ENCODE measurements around the gene GPATCH2L. TPM values are rescaled to one million over a fixed set of nuclear protein-coding genes. Genes with fewer than 3 reads are reported as not detected.

Gene GPATCH2L
- total RNA-seq, 1 donor from 2014 or later = 58.7 TPM

DNA sequence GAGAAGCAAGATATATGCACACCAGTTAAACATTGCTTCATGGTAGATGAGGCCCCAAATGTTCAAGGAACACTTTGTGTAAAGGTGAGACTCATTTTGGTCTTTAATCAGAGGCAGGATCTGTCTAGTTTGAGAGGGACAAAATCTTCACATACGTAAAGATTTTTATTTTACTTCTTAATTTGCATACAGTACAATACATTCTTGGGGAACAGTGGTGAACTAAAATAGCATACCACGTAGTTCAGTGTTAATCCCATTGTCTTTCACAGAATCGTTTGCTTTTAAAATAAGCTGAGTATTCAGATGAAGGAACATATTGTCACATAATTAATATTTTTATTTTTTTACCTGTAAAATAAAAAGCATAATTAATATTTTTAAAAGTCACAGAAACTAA, 43.3 kb downstream of the GPATCH2L start:
- no peak for DNase-seq (ENCODE audit: extremely low read depth, low read depth, low spot score)

DNA sequence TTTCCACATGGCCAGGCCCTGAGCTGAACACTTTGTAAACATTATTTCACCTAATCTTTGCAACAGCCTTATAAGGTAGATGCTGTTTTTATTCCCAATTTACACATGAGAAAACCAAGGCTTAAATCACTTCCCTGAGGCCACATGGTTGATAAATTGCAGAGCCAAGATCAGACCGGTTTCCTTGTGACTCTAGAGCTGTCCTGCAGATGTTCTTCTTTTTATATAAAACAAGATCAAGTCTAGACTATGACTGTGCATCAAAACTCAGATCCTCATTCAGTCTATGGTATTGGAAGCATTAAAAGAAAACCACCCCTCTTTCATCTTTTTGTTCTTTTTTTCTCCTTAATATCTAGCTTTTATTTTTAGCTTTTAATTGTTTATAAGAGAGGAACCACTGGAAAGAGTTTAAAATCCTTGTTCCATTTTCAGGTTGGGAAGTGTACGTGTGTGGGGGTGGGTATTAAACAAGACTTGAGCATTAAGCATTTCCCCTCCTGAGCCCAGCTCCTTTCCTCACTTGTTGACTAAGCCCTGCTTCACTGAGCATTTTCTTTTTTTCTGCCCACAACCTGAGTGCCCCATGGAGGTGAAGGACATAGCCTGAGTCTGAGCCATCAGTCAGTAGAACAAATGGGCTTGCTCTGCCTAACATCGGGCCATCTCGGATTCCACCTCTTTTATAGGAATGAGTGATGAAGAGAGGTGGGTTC, 45.4 kb downstream of the GPATCH2L start:
- no peak for DNase-seq (ENCODE audit: extremely low read depth, low read depth, low spot score)

DNA sequence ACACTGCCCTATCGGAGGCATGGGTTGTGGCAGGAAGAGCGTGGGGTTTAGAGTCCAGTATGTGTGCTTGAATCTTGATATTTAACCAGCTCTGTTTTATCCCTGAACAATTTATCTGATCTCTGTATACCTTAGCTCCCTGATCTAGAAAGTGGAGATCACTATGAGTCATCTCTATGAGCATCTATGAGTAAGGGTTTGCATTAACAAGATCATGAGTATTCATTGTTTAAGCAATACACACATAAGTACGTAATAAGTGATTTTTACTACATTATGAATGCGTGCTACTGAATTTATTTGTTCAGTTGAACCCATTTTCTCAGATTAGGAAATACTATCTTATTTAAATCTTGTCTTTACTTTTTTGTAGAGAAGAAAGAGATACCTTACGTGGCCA, 49.4 kb downstream of the GPATCH2L start:
- no peak for DNase-seq (ENCODE audit: extremely low read depth, low read depth, low spot score)

DNA sequence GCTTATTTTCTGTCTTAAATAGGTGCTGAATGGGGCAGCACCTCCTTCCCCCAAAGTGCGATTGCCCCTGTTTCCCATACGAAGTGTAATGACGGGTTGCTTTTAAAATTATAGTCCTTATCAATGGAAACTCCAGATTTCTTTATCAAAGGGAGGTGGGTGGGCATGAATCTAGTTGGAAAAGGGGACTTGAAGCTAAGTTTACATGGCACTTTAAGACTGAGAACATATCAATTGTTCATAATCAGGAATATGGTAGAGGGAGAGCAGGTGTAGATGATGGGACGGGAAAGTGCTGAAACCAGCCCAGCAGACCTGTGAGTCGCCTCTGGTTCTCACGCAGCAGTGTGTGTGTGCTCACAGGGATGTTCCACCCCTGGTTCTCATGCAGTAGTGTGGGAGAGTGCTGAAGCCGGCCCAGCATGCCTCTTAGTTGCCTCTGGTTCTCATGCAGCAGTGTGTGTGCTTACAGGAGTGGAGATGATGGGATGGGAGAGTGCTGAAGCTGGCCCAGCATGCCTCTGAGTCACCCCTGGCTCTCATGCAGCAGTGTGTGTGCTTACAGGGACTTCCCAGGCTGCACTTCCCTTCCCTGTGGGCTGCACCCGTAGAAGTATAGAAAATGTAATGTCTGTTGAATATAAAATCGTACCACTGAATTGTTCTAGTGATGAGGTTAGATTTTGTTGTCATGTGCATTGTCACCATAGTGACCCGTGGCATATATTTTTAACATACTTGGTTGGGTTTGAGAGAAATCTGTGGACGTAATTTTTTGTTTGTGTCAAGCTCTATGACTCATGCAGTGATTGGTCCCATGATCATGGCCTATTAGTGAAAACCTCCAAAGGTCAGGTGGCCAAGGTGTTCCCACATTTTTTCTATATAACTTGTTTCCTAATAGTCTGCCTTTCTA, 51.6 kb downstream of the GPATCH2L start:
- no peak for DNase-seq (ENCODE audit: extremely low read depth, low read depth, low spot score)

DNA sequence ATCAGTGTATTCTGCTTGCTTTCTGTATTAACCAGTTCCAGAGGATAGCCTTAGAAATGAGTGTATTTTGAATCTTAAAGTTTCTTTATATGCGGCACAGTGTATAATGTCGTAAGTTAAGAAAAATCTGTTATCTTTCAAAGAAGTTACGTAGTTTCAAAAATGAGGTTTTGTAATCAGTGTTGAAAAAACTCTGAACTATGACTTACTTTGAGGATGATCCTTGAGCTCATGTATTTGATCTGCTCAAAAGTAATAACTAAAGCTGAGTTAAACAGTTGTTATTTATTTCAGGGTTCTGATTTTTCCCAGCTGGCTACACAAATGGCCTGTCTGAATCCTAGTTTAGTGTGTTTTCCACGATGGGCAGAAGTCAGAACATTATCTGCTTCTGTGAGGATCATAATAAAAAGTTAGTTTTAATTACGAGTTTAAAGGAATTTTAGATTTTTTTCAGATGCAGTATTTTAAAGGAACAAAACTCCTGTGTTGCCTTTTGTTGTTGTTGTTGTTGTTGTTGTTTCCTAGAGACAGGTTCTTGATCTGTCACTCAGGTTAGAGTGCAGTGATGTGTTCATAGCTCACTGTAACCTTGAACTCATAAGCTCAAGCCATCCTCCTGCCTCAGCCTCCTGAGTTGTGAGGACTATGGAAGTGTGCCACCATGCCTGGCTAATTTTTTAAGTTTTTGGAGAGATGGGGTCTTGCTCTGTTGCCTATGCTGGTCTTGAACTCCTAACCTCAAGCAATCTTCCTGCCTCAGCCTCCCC, 52.9 kb downstream of the GPATCH2L start:
- no peak for DNase-seq (ENCODE audit: extremely low read depth, low read depth, low spot score)

DNA sequence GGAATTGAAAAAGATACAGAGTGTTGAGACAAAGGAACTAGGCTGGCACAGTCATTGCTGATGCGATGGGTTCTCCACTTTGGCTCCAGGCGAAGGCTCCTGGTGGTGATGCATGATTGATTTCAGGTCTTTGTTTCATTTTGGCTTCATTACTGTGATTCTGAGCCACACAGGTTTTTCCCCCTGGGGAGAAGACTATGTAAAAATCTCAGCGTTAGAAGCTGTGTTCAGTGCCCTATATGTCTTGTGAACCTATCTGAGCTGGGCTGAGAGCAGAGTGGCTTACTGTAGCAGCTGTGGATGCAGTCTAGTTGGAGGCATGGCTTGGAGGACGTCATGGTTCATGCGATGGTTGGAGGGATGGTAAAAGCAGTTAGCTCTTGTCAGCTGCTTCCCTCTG, 54.0 kb downstream of the GPATCH2L start:
- DNase-seq (ENCODE audit: extremely low read depth, low read depth, low spot score) = no peak

DNA sequence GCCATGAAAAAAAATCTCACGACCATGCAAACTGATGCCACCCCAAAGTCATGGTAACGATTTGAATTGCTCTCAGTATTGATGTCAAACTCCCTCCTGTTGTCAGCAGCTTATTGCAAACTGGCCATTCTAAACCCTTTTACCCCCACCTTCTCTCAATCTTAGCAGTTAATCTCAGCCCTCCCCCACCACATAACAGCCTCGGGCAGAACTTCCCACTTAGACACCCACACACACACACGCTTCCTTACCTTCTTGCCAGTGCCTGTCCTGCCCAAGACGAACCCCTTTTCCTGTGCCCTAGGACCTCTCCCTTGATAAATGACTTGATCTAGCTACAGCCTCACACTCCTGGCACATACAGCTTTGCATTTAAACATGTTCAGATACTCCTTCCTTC, 56.6 kb downstream of the GPATCH2L start:
- DNase-seq (ENCODE audit: extremely low read depth, low read depth, low spot score) = no peak

DNA sequence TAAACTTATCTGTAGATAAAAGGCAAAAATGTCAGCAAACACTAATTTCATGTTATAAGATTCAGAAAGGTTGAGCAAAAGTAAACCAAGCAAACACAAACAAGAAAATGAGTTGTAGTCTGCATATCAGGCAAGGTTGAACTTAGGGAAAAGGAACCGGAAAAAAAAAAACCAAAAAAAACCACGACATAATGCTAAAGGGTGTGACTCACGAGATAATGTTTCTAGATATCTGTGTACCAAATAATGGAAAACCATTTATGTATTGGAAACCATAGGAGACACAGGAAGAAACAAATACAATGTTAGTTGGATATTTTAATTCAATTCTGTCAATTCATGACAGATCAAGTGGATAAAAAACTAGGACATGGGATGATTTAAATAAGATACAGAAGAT, 60.5 kb downstream of the GPATCH2L start:
- no peak for DNase-seq (ENCODE audit: extremely low read depth, low read depth, low spot score)

DNA sequence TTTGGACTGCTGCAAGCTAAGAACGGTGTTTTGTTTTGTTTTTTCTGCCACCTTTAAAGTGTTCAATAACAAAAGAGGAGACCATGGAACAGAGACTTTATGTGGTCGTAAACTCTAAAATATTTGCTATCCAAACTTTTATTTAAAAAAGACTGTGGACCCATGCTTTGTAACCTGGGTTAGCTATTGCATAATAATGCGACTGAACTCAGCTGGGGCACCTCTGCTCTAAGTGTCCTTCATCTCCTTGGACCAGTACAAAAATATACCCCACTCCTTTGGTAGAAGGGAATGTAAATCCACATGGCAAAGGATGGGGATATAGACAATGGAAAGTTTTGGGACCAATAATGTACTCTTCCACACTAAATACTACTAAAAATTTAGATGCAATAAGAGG, 65.5 kb downstream of the GPATCH2L start:
- DNase-seq (ENCODE audit: extremely low read depth, low read depth, low spot score) = no peak

DNA sequence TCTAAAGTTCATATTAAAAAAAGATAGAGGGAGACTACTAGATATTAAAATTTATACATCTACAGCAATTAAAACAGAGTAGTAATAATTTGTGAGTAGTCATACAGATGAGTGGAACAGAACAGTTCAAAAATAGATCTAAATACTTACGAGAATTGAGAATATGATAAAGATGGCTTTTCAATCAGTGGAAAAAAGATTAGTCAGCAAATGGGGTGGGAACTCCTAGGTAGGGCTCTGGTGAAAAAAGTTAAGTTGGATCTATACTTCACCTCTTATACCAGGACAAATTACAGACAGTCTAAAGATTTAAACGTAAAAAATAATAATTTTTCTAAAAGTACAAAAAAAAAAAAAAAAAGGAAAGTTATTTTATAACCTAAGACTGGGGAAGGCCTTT, 66.9 kb downstream of the GPATCH2L start:
- no peak for DNase-seq (ENCODE audit: extremely low read depth, low read depth, low spot score)

DNA sequence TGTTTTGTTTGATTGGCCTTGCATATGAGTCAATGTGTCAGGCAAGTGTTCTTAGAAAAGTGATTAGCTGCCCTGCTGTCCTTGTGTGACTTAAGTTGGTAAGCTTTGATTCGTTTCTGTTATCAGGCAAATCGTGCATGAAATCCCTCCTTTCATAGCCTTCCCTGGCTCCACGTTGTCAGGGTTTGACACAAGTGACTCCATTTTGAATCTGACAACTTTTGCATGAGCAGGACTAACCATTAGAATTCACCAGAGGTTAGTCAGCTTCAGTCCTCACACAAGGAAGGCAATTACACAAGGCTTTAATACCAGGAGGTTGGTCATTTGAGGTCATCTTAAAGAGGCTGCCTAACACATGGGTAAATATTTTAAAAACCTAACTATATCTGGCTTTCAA, 68.2 kb downstream of the GPATCH2L start:
- DNase-seq (ENCODE audit: extremely low read depth, low read depth, low spot score) = no peak

DNA sequence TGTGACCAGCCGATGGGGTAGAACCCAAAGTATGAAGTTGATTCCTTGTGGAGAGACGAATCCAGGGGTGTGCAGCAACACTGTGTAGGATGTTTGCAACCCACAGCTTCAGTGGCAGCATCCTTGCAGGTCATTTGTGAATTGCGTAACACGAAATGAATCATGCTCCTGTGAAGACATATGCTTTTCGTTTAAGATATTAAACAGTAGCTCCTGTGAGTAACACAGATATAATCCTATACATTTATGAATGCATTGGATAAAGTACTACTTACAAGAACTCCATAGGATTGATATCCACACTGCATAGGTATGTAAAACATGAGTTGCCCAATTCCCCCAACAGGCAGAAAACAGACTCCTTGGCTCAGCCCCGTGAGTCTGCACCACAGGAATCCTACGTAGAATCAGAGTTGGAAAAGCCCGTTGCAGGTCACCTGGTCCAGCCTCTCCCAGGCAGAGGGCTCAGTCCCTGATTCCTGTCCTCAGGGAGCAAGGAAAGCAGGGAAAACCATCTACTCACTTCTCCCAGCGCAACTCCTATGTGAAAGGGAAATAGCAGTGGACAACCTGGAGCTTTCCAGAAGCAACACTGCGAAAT, 75.8 kb downstream of the GPATCH2L start:
- DNase-seq (ENCODE audit: extremely low read depth, low read depth, low spot score) = no peak

DNA sequence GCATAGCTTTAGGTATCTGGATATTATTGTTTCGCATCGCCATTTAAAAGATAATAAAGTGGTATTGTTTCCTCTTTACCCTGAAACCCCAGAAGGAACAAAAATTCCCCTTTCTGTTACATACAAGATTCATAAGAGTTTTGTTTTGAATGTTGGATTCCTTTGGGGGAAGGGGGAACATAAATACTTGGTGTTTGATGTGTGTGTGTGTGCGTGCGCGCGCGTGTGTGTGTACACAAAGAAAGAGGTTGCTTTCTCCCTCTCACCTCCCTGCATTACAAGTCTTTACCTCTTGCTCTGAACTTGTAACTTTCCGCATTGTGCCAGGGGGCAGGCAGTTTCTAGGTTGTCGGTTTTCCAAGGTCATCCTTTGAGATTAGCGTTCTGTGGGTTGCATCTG, 76.4 kb downstream of the GPATCH2L start:
- DNase-seq (ENCODE audit: extremely low read depth, low read depth, low spot score) = no peak

DNA sequence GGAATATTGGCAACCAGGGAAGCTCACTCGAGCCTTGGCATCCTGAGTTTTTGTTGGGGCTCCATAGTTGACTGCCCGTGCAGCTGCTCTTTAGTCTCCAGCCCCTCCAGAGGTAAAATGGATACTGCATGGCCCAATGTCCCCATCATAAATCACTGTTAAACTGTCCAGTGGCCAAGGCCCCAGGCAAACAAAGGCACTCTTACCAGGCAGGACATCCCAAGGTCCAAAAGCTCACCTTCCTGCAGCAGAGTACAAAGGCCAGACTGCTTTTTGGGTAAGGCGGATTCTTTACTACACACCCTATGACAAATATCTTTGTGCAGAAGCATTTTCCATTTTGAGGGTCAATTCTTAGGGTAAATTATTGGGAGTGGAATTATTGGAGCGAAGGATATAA, 81.1 kb downstream of the GPATCH2L start:
- no peak for DNase-seq (ENCODE audit: extremely low read depth, low read depth, low spot score)

DNA sequence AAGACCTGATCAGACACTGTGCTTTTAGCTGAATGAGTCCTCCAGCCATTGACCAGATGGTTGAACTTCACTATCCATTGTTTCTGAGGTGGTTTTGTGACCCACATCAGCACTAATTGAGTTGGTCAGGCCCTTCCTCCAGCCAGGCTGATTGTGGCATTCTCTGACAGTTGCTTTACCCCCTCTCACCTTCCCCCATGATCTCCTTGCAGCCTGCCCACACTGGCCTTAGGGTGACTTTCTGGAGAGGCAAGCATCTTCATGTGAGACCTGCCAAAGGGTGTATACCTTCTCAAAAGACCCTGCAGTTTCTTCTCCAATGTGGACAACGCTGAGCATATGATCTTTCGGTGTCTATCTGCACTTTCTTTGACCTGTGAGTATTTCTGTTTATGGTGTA, 83.9 kb downstream of the GPATCH2L start:
- no peak for DNase-seq (ENCODE audit: extremely low read depth, low read depth, low spot score)

DNA sequence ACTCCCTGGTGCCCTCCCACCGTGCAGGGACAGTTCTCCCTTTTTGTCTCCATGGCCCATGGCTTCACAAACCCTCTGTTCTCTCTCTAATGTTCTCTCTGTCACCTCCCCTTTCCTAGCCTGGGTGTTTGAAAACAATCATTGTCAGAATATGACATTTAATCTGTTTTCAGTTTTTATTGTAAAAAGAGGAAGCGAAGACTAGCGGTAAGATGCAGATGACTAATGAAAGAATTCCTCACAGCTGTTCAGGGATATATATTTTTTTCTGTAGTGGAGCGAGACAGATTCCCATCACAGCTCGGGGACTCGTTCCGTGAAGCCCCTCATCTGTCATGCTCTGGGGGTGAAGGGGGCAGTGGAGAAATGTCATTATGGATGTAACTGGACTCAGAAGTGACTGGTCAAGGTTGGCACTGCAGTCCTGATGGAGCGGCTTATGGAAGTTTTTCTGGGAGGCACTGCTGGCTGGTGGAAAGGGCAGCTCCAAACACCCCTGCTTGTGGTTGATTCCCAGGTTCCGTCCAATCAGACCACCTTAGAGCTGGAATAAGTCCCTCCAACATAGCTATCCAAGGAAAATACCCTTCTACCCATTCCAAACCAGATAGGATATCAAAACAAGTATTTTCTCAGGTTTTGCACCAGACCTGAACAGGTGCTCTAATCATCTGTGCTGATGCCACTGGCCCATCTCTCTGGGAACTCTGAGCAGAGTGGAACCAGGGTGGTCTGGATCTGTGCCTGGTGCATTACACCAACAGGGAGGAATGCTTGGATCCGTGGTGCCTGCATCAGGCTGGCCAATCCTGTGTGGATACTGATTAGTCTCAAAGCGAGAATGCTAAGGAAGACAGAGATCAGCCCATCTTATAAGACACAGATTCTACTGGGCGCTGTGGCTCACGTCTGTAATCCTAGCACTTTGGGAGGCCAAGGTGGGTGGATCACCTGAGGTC, 84.7 kb downstream of the GPATCH2L start:
- no peak for DNase-seq (ENCODE audit: extremely low read depth, low read depth, low spot score)

DNA sequence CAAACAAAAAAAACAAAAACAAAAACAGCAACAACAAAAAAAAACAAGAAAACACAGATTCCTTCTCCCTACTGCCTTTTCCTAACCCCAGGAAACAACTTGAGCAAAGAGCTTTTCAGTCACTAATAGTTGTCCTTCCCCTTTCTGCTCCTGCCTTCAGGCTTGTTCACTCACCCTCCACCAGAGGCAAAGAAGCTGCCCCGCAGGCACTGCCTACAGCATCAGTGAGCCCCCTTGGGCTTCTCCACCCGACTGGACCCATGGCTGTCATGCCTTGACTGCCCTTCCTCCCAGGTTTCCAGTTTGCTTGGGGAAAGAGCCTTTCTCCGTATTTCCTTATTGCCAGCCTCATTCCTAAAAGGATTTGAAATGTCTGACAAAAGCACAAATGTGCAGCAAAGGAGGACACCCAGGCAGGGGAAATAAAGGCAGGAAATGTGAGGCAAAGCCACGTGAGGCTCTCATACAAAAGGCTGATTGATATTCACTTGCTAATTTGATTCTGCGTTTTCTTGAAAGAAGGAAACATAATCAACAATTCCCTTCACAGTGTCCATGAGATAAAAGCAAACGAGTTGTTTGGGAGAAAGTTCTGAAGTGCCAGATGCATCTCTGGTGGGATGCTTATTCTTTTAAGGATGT, 85.7 kb downstream of the GPATCH2L start:
- DNase-seq (ENCODE audit: extremely low read depth, low read depth, low spot score) = no peak

DNA sequence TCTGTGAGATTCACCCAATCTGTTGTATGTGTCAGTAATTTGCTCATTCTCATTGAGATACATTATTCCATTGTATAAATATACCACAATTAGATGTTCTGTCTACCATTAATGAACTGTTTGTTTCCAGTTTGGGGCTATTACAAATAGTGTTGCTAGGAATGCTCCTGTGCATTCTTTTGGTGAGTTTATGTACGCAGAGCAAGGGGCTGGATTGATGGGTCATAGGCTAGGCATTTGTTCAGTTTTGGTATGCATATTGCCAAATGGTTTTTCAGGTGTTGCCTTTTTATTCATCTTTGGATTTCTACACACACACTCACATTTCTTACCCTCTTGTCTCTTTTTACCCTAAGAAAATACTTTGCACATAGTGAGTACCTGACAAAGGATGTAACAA, 93.4 kb downstream of the GPATCH2L start:
- no peak for DNase-seq (ENCODE audit: extremely low read depth, low read depth, low spot score)

DNA sequence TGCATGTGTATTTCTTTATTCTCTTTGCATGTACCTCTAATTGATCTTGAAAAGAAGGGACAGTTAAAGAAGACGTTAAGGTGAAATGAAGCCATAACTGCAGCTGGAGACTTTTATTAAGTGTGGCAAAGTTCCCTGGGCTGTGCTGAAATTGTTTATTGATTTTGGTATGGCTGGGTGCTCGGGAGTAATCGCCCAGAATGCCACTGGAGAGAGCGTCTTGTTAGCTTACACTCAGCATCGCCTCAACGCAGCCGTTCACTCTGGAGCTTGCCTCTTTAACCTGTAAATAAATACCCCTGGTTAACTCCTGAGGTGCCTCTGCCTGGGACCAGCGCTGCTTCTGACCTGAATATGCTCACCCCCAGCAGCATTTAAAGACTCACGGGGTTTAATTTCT, 98.6 kb downstream of the GPATCH2L start:
- no peak for DNase-seq (ENCODE audit: extremely low read depth, low read depth, low spot score)
